A549 treated with CORT108297 at 1 μM for 4 hours (cell line): ENCODE results near the gene CD247. TPM values are rescaled to one million over a fixed set of nuclear protein-coding genes. Genes with fewer than 3 reads are reported as not detected.

Source experiments
- total RNA-seq: library from RNA; stranded (reverse); fragments of 200-300 nt; extraction: Qiagen RNA extraction; gene quantifications from 5 replicates; pipeline ENCODE4 v1.2.3, GENCODE V29; 2022

Gene CD247
- total RNA-seq = 0.07 to 0.63 TPM (median 0.21 TPM) in 5 replicates

DNA sequence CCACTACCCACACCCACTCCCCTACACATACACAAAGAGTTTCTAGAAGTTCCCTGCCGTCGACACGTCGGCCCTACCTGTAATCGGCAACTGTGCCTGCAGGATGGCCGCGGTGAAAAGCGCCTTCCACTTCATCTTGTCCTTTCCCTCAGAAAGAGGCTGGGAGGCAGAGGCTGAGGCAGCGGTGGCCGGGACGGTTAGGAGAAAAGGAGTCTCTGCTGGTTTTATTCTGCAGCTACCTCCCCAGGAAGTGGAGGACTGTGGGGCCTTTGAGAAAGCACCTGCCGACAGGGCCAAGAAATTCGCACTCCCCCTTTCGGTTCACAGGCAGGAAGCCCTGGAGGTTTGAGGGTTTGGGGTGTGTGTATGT lies at the start of gene CD247:
Gene CD247 (minus strand): TSS at position 199 of the 370 bp plus-strand sequence. CDS start 64 bp downstream, at position 135.

DNA sequence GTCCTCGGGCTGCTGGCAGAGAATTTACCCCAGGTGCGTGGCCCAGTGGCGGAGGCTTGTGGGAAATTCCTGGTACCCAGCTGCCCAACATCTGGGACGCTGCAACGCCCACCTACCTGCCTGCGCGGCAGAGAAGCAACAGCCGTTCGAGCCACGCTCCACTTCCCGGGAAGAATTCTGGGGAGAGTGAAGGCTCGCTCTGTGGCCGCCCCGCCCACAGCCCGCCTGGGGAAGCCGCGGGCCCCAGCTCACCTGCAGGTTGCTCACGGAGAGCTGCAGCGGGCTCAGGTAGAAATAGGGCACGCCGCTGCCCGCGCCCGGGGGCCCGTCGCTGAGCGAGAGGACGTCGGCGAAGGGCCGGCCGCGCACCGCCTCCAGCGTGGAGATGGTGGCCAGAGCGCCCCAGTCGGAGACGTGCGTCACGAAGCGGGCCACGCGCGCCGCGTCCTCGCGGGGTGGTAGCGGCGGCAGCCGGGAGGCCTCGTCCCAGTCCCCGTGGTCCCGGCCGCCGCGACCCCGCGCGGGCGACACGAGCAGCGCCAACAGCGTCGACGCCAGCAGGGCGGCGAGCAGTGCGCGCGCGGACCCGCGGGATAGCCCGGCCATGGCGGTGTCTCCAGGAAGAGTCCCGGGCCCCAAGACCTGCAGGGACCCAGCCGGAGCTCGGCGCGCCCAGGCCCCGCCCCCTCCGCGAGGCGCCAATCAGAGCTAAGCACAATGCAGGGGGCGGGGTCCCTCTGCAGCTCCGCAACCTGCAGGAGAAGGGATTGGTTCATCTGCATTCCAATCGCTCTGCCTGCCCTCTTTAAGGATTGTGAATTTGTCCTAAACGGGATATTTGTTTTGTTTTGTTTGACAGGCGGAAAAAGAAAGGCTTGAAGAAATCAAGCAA lies 35.1 kb upstream of the CD247 start, which contains the start of gene CREG1:
Gene CREG1 (minus strand): TSS at position 627 of the 892 bp plus-strand sequence.

Other genes with a start within 250 kb of the CD247 start
- gene CREG1, start 35.2 kb upstream of the CD247 start, total RNA-seq = 75.8 to 101 TPM (median 87.9 TPM) in 5 replicates
- gene RCSD1, start 111.7 kb upstream of the CD247 start, total RNA-seq = 0.05 to 0.09 TPM (median 0.05 TPM) in 5 replicates
- 101 to 128 TPM (median 111 TPM) in 5 replicates for gene MPZL1, start 203.5 kb upstream of the CD247 start, total RNA-seq